GM15510 (cell line): Measurements from ENCODE around the gene FAF1.

Source experiments
- POLR2A ChIP-seq: IDR thresholded peaks from 3 replicates; pipeline ENCODE4 v1.6.1; 2011; ENCODE audit warnings: borderline replicate concordance; ENCODE audit not compliant: insufficient read length; ENCODE audit errors: extremely low read depth

The FAF1 gene

DNA sequence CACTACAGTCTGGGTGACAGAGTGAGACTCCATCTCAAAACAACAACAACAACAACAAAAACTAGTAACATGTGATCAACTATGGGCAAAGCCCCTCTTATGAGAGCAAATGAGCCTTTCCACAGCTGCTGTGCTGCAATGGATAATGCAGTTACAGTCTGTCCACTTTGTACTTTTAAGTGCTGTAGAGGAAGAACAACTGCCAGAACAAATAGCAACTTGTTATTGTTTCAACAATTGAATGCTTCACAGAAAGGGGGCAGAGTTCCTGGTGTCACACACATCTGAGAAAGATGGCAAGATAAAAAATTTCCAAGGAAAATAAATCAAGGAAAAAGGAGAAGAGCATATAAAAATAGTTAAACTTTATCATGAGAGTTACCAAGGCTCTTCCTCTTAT is 293.2 kb downstream of the FAF1 start:
- TF ChIP-seq POLR2A, result no peak

DNA sequence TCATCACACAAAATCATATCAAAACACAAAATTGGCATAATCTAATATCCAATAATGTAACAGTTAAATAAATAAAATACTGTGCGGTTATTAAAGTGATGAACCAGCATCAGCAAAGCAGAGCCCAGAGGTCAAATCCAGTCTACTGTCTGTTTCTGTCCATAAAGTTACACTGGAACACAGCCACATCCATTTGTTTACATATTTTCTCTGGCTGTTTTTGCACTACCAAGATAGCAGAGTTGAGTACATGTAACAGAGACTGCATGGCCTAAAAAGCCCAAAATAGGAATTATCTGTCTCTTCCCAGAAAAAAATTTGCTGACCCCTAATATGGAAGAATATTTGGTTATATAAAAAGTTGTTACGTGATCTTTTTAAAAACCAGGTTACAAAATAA is 294.7 kb downstream of the FAF1 start:
- TF ChIP-seq POLR2A, result no peak

DNA sequence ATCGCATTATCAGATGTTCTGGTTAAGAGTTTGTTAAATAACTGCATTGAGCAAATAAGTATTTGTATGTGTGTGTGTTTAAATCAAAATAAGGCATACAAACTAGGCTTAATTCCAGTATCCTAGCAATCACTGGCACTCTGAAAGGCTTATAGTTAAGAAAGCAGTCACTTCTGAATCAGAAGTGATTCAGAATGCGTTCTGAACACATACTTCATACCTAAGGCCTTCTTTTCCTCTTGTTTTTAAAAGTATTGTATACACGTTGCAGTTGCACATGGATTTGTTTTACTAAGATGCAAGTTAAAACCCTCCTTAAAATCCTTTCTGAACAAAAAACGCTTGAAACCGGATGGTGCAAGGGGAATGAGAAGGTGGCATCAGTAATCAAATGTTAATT is 298.4 kb downstream of the FAF1 start:
- no peak for TF ChIP-seq POLR2A

DNA sequence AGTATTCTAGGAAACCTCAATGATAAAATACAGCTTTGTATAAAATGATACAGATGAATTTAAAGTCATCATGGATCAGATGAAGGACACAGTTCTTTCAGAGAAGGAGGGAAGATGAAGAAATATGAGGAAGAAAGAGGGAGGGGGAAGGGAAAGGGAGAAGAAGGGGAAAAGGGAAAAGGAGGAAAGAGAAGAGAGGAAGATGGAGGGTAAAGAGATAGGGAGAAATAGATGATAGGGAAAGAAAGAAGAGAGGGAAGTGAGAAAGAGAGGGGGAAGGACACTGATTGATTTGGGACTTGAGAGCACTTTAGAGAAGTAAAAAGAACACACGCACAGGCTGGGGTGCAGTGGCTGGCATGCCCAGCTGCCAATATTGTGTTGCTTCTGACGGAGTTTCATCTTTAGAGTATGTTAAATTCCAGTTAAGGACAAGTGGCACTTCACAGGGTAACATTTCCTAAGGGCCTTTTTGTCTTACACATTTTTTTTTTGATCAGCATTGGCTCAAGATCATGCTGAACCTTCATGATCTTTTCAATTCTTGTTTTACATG is 300.9 kb downstream of the FAF1 start:
- no peak for TF ChIP-seq POLR2A

- TF ChIP-seq POLR2A, result no peak
These were observed 301.5 kb downstream of the FAF1 start for GRCh38 chr1:50658459-50659076.

GRCh38 chr1:50656931-50657330 is 303.1 kb downstream of the FAF1 start:
- no peak for TF ChIP-seq POLR2A

DNA sequence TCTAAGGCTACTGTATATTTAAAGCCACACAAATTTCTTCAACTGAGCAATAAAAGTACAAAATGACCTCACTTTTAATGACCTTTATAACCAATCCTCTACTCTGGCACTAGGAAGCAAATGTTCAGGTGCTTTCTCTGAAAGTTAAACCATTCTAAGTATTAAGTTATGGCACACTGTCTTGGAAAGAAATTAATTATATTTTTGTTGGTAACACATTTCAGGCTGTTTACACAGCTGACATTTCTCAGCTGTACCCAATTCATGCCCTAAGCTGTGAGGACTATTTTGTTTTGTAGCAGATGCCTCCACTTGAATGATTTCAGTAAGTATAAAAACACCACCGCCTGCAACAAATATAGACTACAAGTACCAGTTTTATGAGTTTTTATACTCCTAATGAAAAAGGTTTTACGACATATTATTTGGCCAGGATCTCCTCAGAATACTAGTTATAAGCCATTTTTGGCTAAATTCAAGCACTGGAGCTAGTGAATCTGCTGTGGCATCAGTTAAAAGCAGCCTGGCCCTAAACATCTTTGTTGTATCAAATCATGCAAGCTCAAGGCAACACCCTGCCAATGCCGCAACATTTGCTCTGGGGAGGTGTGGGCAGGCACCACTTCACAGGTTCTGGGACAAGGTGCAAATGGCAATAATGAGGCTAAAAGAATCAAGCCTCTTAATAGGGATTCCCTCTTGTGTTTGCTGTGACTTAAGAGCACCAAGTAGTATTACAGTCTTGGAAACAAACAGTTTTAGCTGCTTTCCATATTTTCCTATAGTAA is 308.4 kb downstream of the FAF1 start:
- TF ChIP-seq POLR2A, result no peak

DNA sequence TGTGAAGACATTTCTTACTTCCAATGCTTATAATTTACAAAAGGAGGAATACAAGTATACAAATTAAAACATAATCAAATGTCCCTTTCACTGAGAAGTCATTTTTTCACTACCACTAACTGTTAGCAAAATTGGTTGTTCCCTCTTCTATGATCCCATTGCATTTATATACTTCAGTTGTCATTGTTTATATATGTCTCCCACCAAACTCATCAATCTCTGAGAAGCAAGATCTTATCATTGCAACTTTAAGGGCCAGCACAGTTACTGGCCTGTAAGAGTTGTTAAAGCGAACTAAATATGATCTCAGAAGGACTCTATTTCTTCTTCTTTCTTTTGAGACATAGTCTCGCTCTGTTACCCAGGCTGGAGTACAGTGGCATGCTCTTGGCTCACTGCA is 313.5 kb downstream of the FAF1 start:
- no peak for TF ChIP-seq POLR2A

DNA sequence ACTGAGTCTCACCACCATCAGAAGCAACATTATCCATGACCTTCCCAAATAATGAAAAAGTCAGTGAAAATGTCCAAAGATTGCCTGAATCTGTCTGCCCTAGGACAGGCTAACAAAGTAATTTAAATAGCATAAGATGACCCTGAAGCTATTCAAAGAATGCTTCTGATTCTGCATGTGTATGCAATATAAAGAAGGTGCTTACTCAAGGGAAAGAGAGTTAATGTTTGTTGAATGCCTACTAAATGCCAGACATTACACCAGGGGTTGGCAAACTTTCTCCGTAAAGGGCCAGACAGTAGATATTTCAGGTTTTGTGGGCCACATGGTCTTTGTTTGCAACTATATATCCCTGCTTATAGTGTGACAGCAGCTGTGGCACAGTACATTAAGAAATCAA is 314.9 kb downstream of the FAF1 start:
- TF ChIP-seq POLR2A, result no peak

GRCh38 chr1:50644447-50645105 is 315.5 kb downstream of the FAF1 start:
- no peak for TF ChIP-seq POLR2A

GRCh38 chr1:50637460-50637859 is 322.6 kb downstream of the FAF1 start:
- no peak for TF ChIP-seq POLR2A

DNA sequence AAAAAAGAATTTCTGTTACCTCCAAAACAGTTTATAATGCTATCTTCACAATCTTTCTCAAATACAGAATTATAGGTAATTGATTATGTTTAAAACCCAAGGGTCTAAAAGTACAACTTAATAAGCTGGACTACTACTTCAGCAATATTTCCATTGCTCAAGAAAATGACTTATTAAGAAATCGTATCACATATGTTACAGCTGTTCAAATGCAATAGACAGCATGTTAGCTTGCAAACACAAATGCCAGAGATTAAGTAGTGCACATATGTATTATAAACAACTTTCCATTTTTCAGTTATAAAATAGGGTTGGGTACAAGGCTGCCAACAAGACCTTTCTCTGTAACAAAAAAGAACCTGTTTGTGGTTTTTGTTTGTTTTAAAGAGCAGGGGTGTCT is 325.8 kb downstream of the FAF1 start:
- no peak for TF ChIP-seq POLR2A

DNA sequence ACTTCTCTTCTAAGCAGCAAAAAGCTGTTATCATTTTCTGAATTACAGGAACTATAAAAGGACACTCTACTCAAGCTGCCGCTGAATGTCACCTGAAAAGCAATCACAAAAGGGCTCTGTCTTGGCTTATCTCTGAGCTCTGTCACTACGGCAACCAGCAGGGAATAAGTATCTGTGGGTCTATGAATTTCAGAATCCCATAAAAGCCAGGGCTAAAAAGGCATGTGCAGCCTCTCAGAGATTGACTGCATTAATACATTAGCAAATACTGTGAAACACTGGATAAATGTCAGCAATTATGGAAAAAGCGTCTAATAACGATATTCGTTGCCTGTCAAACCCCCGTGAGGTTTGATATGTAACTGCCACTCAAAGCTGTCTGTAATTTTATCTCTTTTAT is 326.6 kb downstream of the FAF1 start:
- TF ChIP-seq POLR2A, result no peak

GRCh38 chr1:50631161-50631560 is 328.9 kb downstream of the FAF1 start:
- no peak for TF ChIP-seq POLR2A

DNA sequence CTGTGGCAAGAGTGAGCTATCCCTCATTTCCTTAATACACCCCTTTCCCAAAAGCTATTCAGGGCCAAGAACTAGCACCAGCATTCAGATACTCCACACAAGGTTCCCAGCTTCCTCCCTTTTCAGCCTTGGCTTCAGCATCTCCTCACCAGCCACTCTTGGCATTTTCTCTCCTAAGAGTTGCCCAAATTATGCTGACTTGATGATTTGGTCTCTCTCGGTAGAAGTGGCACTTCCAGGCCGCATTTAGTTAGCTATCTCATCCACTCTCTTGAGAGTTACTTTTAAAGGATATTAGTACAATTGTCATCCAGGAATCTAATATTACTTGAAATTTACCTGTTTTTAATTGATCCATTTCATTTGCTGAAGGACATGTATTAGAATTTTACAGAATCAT is 337.8 kb downstream of the FAF1 start:
- TF ChIP-seq POLR2A, result no peak
